CD4-positive, alpha-beta T cell treated with Interleukin-15 for 4 hours (primary cell): Measurements from ENCODE around the gene TMEM100.

Source experiments
- DNase-seq: peaks from one replicate; pipeline ENCODE4 v3.0.0-alpha.2; 2020; ENCODE audit warnings: low spot score

The TMEM100 gene

GRCh38 chr17:55717898-55718735 lies 4.5 kb downstream of the TMEM100 start:
- peak; percentile 54 for DNase-seq

- DNase-seq, result no peak
Observed at GRCh38 chr17:55717432-55717831, 5.2 kb downstream of the TMEM100 start.

- DNase-seq, result no peak
Observed at GRCh38 chr17:55710829-55711496, 11.7 kb downstream of the TMEM100 start.

GRCh38 chr17:55710410-55710809 lies 12.3 kb downstream of the TMEM100 start:
- no peak for DNase-seq

- DNase-seq, result no peak
Observed at GRCh38 chr17:55709984-55710383, 12.7 kb downstream of the TMEM100 start.

GRCh38 chr17:55709440-55709839 lies 13.2 kb downstream of the TMEM100 start:
- no peak for DNase-seq

GRCh38 chr17:55708175-55708974 lies 14.3 kb downstream of the TMEM100 start:
- DNase-seq, result no peak

GRCh38 chr17:55706808-55707773 lies 15.6 kb downstream of the TMEM100 start:
- no peak for DNase-seq

- DNase-seq, result no peak
Observed at GRCh38 chr17:55705847-55706246, 16.8 kb downstream of the TMEM100 start.

- DNase-seq, result no peak
Observed at GRCh38 chr17:55704401-55704800, 18.3 kb downstream of the TMEM100 start.

GRCh38 chr17:55702150-55702549 lies 20.5 kb downstream of the TMEM100 start:
- DNase-seq, result no peak

- no peak for DNase-seq
Observed at GRCh38 chr17:55699181-55699860, 23.3 kb downstream of the TMEM100 start.

- DNase-seq, result no peak
Observed at GRCh38 chr17:55694286-55694910, 28.3 kb downstream of the TMEM100 start.

GRCh38 chr17:55693254-55694216 lies 29.1 kb downstream of the TMEM100 start:
- DNase-seq, result no peak

- DNase-seq, result no peak
Observed at GRCh38 chr17:55692276-55692675, 30.4 kb downstream of the TMEM100 start.

- DNase-seq, result no peak
Observed at GRCh38 chr17:55691666-55692065, 31.0 kb downstream of the TMEM100 start.

- no peak for DNase-seq
Observed at GRCh38 chr17:55690105-55690508, 32.6 kb downstream of the TMEM100 start.

GRCh38 chr17:55689672-55690071 lies 33.0 kb downstream of the TMEM100 start:
- DNase-seq, result no peak

- DNase-seq, result no peak
Observed at GRCh38 chr17:55688057-55688456, 34.6 kb downstream of the TMEM100 start.
